Activated T-cell treated with anti-CD3 and anti-CD28 coated beads, Interleukin-2, amount 50 U/mL, for 72 hours (primary cell): ENCODE data around the gene TRIM51. TPM values are rescaled to one million over a fixed set of nuclear protein-coding genes. Genes with fewer than 3 reads are reported as not detected.

Experiments used
- ATAC-seq, 2 donors: fragments of 150-1000 bp; cut with Tn5 transposase; replicated peaks in 1 of 2; 2 replicates each; pipeline ENCODE4 v1.10.0; 2021; ENCODE audit warnings: moderate library complexity in 2 of 2, mild to moderate bottlenecking in 1 of 2
- DNase-seq, 2 donors: peaks; one replicate each; pipeline ENCODE4 v3.0.0; 2021 to 2022; ENCODE audit warnings: mixed read lengths in 1 of 2
- H3K27ac Mint-ChIP-seq: one replicate; pipeline ENCODE4 v1.8.0; 2022; ENCODE audit warnings: mild to moderate bottlenecking, moderate library complexity, mixed read lengths
- H3K27me3 Mint-ChIP-seq: one replicate; pipeline ENCODE4 v1.8.0; 2022; ENCODE audit warnings: low read depth, mixed read lengths
- H3K36me3 Mint-ChIP-seq, 2 donors: one replicate each; pipeline ENCODE4 v1.8.0; 2022; ENCODE audit warnings: mixed read lengths in 2 of 2, mild to moderate bottlenecking in 1 of 2; ENCODE audit not compliant: insufficient read depth in 2 of 2
- H3K4me1 Mint-ChIP-seq: one replicate; pipeline ENCODE4 v1.8.0; 2022; ENCODE audit warnings: low read depth, mixed read lengths
- H3K4me3 Mint-ChIP-seq, 2 donors: one replicate each; pipeline ENCODE4 v1.8.0; 2022; ENCODE audit warnings: mild to moderate bottlenecking in 2 of 2, mixed read lengths in 2 of 2, moderate library complexity in 2 of 2
- H3K9me3 Mint-ChIP-seq, 2 donors: one replicate each; pipeline ENCODE4 v1.8.0; 2022; ENCODE audit warnings: mixed read lengths in 2 of 2
- total RNA-seq, 2 donors: library from RNA; stranded (reverse); gene quantifications; one replicate each; pipeline ENCODE4 v1.2.3, GENCODE V29; 2022

The TRIM51 gene
- total RNA-seq, 2 donors from 2014 or later = not detected

GRCh38 chr11:55914482-55914881, 31.4 kb downstream of the TRIM51 start, which contains the start of gene OR5W2:
Gene OR5W2 (minus strand): TSS chr11:55914582. CDS start chr11:55914582, 0 bp downstream.
- Mint-ChIP-seq H3K9me3 (peaks cover 4 to 6% of the 10 kb centered on the region in 2 donors), H3K4me1 (no peaks in the 10 kb centered on the region), H3K36me3 (no peaks in the 10 kb centered on the region), H3K27me3 (no peaks in the 10 kb centered on the region), H3K27ac (no peak within 1 kb of the TSS), H3K4me3 (no peak within 1 kb of the TSS)
- DNase-seq (no peak), ATAC-seq (no peak)

GRCh38 chr11:55920537-55920936, 37.4 kb downstream of the TRIM51 start:
- no peaks in the 10 kb centered on the region for H3K27me3 Mint-ChIP-seq
- DNase-seq (no peak), ATAC-seq (no peak)
- H3K4me1 Mint-ChIP-seq = no peaks in the 10 kb centered on the region
- H3K9me3 Mint-ChIP-seq = peaks cover 1 to 2% of the 10 kb centered on the region in 2 donors
- no peak overlapping the region for H3K27ac Mint-ChIP-seq
- H3K36me3 Mint-ChIP-seq = no peaks in the 10 kb centered on the region
- H3K4me3 Mint-ChIP-seq = no peak overlapping the region

GRCh38 chr11:55936300-55936699, 53.2 kb downstream of the TRIM51 start, which contains the start of gene OR5I1:
Gene OR5I1 (minus strand): TSS chr11:55936400. CDS start chr11:55936400, 0 bp downstream.
- ATAC-seq (no peak), DNase-seq (no peak)
- Mint-ChIP-seq H3K4me1 (no peaks in the 10 kb centered on the region), H3K4me3 (no peak within 1 kb of the TSS), H3K9me3 (peaks cover 2 to 3% of the 10 kb centered on the region in 2 donors), H3K27me3 (no peaks in the 10 kb centered on the region), H3K36me3 (no peaks in the 10 kb centered on the region), H3K27ac (no peak within 1 kb of the TSS)

Other genes with a start within 250 kb of the TRIM51 start
- not detected for gene OR4P4, start 248.2 kb upstream of the TRIM51 start, total RNA-seq
- not detected for gene OR4S2, start 235.0 kb upstream of the TRIM51 start, total RNA-seq
- not detected for gene OR4C6, start 221.1 kb upstream of the TRIM51 start, total RNA-seq
- not detected for gene OR5D13, start 109.9 kb upstream of the TRIM51 start, total RNA-seq
- gene OR5D14, start 87.7 kb upstream of the TRIM51 start, total RNA-seq = not detected
- not detected for gene OR5L1, start 71.9 kb upstream of the TRIM51 start, total RNA-seq
- gene OR5D18, start 63.7 kb upstream of the TRIM51 start, total RNA-seq = not detected
- gene OR5L2, start 56.1 kb upstream of the TRIM51 start, total RNA-seq = not detected
- not detected for gene OR5D16, start 44.5 kb upstream of the TRIM51 start, total RNA-seq
- not detected for gene OR5W2, start 31.3 kb downstream of the TRIM51 start, total RNA-seq
- not detected for gene OR5I1, start 53.1 kb downstream of the TRIM51 start, total RNA-seq
- not detected for gene OR10AG1, start 86.6 kb downstream of the TRIM51 start, total RNA-seq
- not detected for gene OR5F1, start 111.3 kb downstream of the TRIM51 start, total RNA-seq
- not detected for gene OR5AS1, start 144.4 kb downstream of the TRIM51 start, total RNA-seq
- not detected for gene OR8I2, start 210.0 kb downstream of the TRIM51 start, total RNA-seq
- gene OR8H2, start 220.4 kb downstream of the TRIM51 start, total RNA-seq = not detected
- not detected for gene OR8H3, start 239.1 kb downstream of the TRIM51 start, total RNA-seq